Astrocyte of the cerebellum (primary cell): Measurements from ENCODE around the gene CBL.

Source experiments
- DNase-seq: peaks from one replicate; pipeline ENCODE4 v3.0.0-alpha.2; 2011; ENCODE audit warnings: low read depth
- H3K4me3 ChIP-seq: 2 replicates; pipeline ENCODE4 v1.5.1; 2011; ENCODE audit warnings: mild to moderate bottlenecking, low read depth, low read length, moderate library complexity
- in situ Hi-C: cut with HindIII; loops from 2 replicates; pipeline ENCODE4 v1.10.0; 2017; ENCODE audit warnings: low sequenced_read_pairs
- TF ChIP-seq, protein P1 (sequence below): IDR thresholded peaks from 2 replicates; pipeline ENCODE4 v1.5.1; 2012; ENCODE audit warnings: low read length, low read depth, moderate library complexity, mild to moderate bottlenecking; ENCODE audit errors: missing control alignments

Gene CBL

GRCh38 chr11:119341222-119342022, 135.3 kb downstream of the CBL start:
- in situ Hi-C loops = no loop called here
- peak overlapping the region; percentile 50 for H3K4me3 ChIP-seq

DNA sequence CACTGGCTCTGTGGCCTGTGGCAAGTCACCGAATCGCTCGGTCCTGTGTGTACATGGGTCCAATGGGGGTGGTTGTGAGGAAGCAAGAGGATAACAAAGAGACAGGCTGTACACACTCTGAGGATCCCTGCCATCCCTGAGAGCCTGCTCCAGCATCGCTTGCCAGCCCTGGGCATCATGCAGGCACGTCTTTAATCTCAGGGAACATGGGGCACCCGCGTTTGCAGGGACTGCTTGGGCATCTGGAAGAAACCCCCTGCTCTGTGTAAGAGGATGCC, 135.8 kb downstream of the CBL start:
- H3K4me3 ChIP-seq = no peak overlapping the region
- in situ Hi-C loops = no loop called here
- DNase-seq = no peak
- TF ChIP-seq, protein P1, sequence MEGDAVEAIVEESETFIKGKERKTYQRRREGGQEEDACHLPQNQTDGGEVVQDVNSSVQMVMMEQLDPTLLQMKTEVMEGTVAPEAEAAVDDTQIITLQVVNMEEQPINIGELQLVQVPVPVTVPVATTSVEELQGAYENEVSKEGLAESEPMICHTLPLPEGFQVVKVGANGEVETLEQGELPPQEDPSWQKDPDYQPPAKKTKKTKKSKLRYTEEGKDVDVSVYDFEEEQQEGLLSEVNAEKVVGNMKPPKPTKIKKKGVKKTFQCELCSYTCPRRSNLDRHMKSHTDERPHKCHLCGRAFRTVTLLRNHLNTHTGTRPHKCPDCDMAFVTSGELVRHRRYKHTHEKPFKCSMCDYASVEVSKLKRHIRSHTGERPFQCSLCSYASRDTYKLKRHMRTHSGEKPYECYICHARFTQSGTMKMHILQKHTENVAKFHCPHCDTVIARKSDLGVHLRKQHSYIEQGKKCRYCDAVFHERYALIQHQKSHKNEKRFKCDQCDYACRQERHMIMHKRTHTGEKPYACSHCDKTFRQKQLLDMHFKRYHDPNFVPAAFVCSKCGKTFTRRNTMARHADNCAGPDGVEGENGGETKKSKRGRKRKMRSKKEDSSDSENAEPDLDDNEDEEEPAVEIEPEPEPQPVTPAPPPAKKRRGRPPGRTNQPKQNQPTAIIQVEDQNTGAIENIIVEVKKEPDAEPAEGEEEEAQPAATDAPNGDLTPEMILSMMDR = no peak

More at GRCh38 chr11:119341222-119342022, 135.3 kb downstream of the CBL start:
- TF ChIP-seq, protein P1 = no peak
- no peak for DNase-seq

DNA sequence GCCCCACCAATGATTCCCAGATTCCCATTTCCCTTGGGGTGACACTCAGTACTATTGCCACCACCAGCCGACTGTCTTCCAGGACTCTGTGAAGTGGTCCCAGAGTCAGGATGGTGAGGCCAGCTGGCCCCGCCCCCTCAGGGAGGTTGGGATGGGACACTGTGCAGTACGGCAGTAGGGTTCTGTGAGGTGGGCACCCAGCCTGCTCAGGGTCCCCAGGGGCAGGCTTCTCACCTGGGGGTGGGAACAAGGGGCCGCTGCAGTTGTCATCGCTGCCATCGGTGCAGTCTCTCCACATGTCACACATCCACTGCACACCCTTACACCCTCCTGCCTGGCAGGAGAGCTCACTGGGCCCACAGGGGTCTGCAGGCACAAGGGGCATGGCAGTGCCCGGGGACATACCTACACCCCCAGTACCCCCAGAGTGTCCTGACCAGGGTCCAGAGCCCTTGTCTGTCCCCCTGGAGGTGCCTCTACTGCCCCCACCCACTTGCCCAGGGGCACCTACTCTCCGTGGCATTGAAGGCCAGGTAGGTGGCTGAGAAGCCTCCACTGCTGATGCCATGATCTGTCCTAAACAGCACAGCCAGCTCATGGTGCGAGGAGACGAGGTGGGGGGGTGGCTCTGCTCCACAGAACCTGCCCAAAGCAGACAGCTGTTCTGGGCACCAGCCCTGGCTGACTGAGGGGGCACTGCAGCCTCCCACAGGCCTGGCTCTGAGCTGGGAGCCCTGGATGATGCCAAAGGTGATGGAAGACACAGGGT, 136.4 kb downstream of the CBL start:
- no peak for DNase-seq
- in situ Hi-C loops = no loop called here
- TF ChIP-seq, protein P1 = no peak
- H3K4me3 ChIP-seq = no peak overlapping the region

DNA sequence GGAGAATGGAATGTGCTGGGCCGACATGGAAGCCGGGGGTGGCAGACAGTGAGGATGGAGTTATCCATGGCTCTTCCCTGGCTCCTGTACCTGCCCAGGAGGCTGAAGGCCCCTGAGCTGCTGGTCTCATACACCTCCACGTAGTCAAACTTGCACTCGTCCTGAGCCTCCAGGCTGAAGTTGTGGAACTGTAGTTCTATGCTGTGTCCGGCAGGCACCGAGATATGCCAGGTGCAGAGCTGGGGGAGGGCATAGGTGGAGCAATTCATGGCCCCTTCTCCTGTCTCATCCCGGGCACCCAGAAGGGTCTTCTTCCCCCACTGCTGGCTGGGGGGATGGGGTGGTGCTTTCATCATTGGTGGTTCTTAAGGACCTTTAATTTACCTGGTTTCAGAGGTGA, 137.6 kb downstream of the CBL start:
- in situ Hi-C loops = no loop called here
- no peak overlapping the region for H3K4me3 ChIP-seq
- TF ChIP-seq, protein P1 = no peak
- DNase-seq = no peak

- in situ Hi-C loops = no loop called here
These were observed 138.3 kb downstream of the CBL start for GRCh38 chr11:119344291-119345010.

DNA sequence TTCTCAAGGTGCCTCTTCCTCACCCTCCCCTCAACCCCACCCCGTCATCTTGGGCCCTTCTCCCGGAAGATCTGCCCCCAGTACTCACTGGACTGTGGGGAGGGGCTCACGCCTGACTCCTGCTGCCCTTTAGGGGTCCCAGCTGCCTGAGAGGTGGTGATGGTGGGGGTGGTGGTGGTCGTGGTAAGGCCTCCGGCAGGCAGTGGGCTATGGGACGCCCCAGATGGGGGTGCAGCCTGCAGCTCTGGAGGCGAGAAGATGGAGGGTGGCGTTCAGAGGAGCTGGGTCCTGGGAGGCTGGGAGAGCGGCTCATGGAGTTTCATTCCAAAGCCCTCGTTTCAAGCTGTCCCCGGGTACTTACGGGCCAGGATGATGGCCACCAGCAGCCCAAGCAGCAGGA, 139.5 kb downstream of the CBL start:
- in situ Hi-C loops = no loop called here
- no peak for DNase-seq
- TF ChIP-seq, protein P1 = no peak

More at GRCh38 chr11:119344291-119345010, 138.3 kb downstream of the CBL start:
- DNase-seq = no peak
- TF ChIP-seq, protein P1 = no peak
- no peak overlapping the region for H3K4me3 ChIP-seq

More for the DNA sequence above, 139.5 kb downstream of the CBL start:
- no peak overlapping the region for H3K4me3 ChIP-seq
